Loucy (cell line): ENCODE measurements around the gene DHDH.

Experiments
- H2AFZ ChIP-seq: fragments of 200-600 bp; sonication (generic); 2 replicates; pipeline ENCODE4 v1.6.0; 2016; ENCODE audit warnings: antibody characterized with exemption, mild to moderate bottlenecking, low read length, moderate library complexity
- H3F3A ChIP-seq: fragments of 200-600 bp; 2 replicates; pipeline ENCODE4 v1.6.0; 2016; ENCODE audit warnings: antibody characterized with exemption, low read depth, mild to moderate bottlenecking
- H3K27me3 ChIP-seq: fragments of 200-600 bp; sonication (generic); 2 replicates; pipeline ENCODE4 v1.6.1; 2014; ENCODE audit warnings: low read length, mild to moderate bottlenecking; ENCODE audit not compliant: insufficient read depth, poor library complexity, severe bottlenecking
- H3K36me3 ChIP-seq: fragments of 200-600 bp; sonication (generic); 2 replicates; pipeline ENCODE4 v1.6.1; 2016; ENCODE audit warnings: low read length; ENCODE audit not compliant: insufficient read depth
- H3K4me1 ChIP-seq: fragments of 200-600 bp; sonication (generic); 2 replicates; pipeline ENCODE4 v1.5.1; 2014; ENCODE audit warnings: low read length, mild to moderate bottlenecking; ENCODE audit not compliant: insufficient read depth, poor library complexity, severe bottlenecking
- H3K4me2 ChIP-seq: fragments of 200-600 bp; sonication (generic); 2 replicates; pipeline ENCODE4 v1.6.0; 2014; ENCODE audit warnings: antibody characterized with exemption, low read length, low read depth, mild to moderate bottlenecking; ENCODE audit not compliant: poor library complexity, severe bottlenecking
- H3K4me3 ChIP-seq: fragments of 200-600 bp; sonication (generic); 2 replicates; pipeline ENCODE4 v1.5.1; 2014; ENCODE audit warnings: low read length, mild to moderate bottlenecking, mixed read lengths; ENCODE audit not compliant: poor library complexity, severe bottlenecking
- H3K79me2 ChIP-seq: fragments of 200-600 bp; sonication (generic); 2 replicates; pipeline ENCODE4 v1.6.1; 2014; ENCODE audit warnings: low read length; ENCODE audit not compliant: insufficient read depth
- H3K9ac ChIP-seq: fragments of 200-600 bp; sonication (generic); 2 replicates; pipeline ENCODE4 v1.6.0; 2014; ENCODE audit warnings: mild to moderate bottlenecking, low read depth, low read length, moderate library complexity; ENCODE audit not compliant: poor library complexity, severe bottlenecking
- H3K9me2 ChIP-seq: fragments of 200-600 bp; sonication (generic); replicated peaks from 2 replicates; pipeline ENCODE4 v1.6.1; 2016; ENCODE audit warnings: low read depth, low read length, mixed read lengths
- H3K9me3 ChIP-seq: fragments of 200-600 bp; sonication (generic); 2 replicates; pipeline ENCODE4 v1.6.1; 2014; ENCODE audit warnings: mild to moderate bottlenecking, antibody characterized with exemption, low read length, low read depth; ENCODE audit not compliant: insufficient read depth
- H4K20me1 ChIP-seq: fragments of 200-600 bp; sonication (generic); 2 replicates; pipeline ENCODE4 v1.6.0; 2014; ENCODE audit warnings: antibody characterized with exemption, low read length, mild to moderate bottlenecking; ENCODE audit not compliant: insufficient read depth, poor library complexity, severe bottlenecking
- CTCF ChIP-seq: fragments of 200-600 bp; sonication (generic); conservative IDR thresholded peaks from 2 replicates; pipeline ENCODE4 v1.5.1; 2014; ENCODE audit warnings: mild to moderate bottlenecking, antibody characterized with exemption, low read length
- EZH2phosphoT487 ChIP-seq: fragments of 200-600 bp; IDR thresholded peaks from 2 replicates; pipeline ENCODE4 v1.6.1; 2018; ENCODE audit warnings: antibody characterized with exemption, mild to moderate bottlenecking, moderate library complexity, borderline replicate concordance

Gene DHDH

GRCh38 chr19:48935864-48936263 lies 2.4 kb downstream of the DHDH start:
- Histone ChIP-seq H3K9ac (no peak overlapping the region), H3K4me2 (no peak overlapping the region), H3K4me1 (peaks cover 10% of the 10 kb centered on the region), H3K9me3 (no peaks in the 10 kb centered on the region), H3K79me2 (no peaks in the 10 kb centered on the region), H3K36me3 (no peaks in the 10 kb centered on the region), H3K27me3 (no peaks in the 10 kb centered on the region), H3F3A (no peaks in the 10 kb centered on the region), H3K4me3 (no peak overlapping the region), H2AFZ (no peak overlapping the region), H4K20me1 (no peaks in the 10 kb centered on the region), H3K9me2 (no peaks in the 10 kb centered on the region)
- no peak for TF ChIP-seq EZH2phosphoT487
- TF ChIP-seq CTCF, result no peak

DNA sequence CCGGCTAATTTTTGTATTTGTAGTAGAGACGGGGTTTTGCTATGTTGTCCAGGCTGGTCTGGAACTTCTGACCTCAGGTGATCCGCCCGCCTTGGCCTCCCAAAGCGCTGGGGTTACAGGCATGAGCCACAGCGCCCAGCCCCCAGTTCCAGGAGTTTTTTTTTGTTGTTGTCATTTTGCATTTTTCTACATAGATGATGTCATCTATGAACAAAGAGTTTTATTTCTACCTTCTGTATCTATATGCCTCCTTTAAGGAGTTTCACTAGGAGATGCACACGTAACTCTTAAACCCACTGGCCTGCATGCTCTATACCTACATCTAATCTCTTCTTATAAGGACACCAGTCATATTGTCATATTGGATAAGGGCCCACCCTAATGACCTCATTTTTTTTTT lies 4.8 kb downstream of the DHDH start:
- H3K36me3 ChIP-seq, result no peaks in the 10 kb centered on the region
- H3F3A ChIP-seq, result no peaks in the 10 kb centered on the region
- no peaks in the 10 kb centered on the region for H3K9me3 ChIP-seq
- H3K79me2 ChIP-seq, result no peaks in the 10 kb centered on the region
- H4K20me1 ChIP-seq, result no peaks in the 10 kb centered on the region
- no peak overlapping the region for H3K4me2 ChIP-seq
- H3K27me3 ChIP-seq, result no peaks in the 10 kb centered on the region
- H3K4me1 ChIP-seq, result peaks cover 8% of the 10 kb centered on the region
- TF ChIP-seq CTCF (no peak), EZH2phosphoT487 (no peak)
- H3K9me2 ChIP-seq, result no peaks in the 10 kb centered on the region
- no peak overlapping the region for H2AFZ ChIP-seq
- no peak overlapping the region for H3K9ac ChIP-seq
- H3K4me3 ChIP-seq, result no peak overlapping the region

- TF ChIP-seq EZH2phosphoT487 (no peak), CTCF (no peak)
- H3K79me2 ChIP-seq, result no peaks in the 10 kb centered on the region
- H3K4me1 ChIP-seq, result no peaks in the 10 kb centered on the region
- no peak overlapping the region for H3K9ac ChIP-seq
- no peaks in the 10 kb centered on the region for H4K20me1 ChIP-seq
- no peaks in the 10 kb centered on the region for H3K27me3 ChIP-seq
- no peak overlapping the region for H3K4me3 ChIP-seq
- H3K36me3 ChIP-seq, result no peaks in the 10 kb centered on the region
- H3K4me2 ChIP-seq, result no peak overlapping the region
- no peak overlapping the region for H2AFZ ChIP-seq
- no peaks in the 10 kb centered on the region for H3F3A ChIP-seq
- H3K9me2 ChIP-seq, result no peaks in the 10 kb centered on the region
- no peaks in the 10 kb centered on the region for H3K9me3 ChIP-seq
Observed at GRCh38 chr19:48940902-48941301, 7.4 kb downstream of the DHDH start.
